ENCODE data around the gene RMI1. TPM values are rescaled to one million over a fixed set of nuclear protein-coding genes. Genes with fewer than 3 reads are reported as not detected.

The RMI1 gene
- total and polyA plus RNA-seq, 10 of the 15 experiments (the other 5 are each of a cell fraction or from before 2014, with no cell fraction given) = 3.6 to 34.1 (median 16.1) TPM

DNA sequence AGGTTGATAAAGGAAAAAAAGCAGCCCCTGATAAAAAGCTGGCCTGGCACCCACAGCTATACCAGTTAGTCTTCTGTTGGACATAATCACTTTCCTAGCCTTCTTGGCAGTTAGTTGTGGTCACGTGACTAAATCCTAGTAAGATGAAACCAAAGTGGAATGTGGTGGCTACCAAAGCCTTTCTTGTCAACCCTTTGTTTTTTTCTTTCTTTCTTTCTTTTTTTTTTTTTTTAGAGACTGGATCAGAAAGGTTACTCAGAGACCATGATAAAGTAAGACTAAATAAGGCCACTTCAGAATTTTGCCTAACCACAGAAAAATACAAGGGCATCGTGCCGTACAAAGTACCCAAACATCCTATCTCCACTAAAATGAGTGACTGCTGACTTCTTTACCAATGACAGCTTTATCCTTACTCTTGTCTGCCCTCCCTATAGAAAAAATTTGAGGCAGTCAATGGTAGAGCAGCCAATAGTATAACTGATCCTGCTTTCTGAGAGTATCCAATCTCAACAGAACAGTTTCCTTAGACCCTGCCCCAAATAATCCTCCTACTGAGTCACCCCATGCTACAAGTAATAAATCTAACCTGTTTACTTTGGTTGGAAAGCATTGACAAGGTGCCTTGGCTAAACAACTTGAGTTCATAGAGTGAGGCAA lies 45.2 kb upstream of the RMI1 start:
- H3K79me2 ChIP-seq (ENCODE audit: control insufficient read depth, insufficient read depth, low read length) = no peaks in the 10 kb centered on the region
- FAIRE-seq (no peak), DNase-seq (ENCODE audit: low read depth, low spot score) (no peak), ATAC-seq (no peak)
- H3K9me3 ChIP-seq (replicated peaks; ENCODE audit: control insufficient read depth, insufficient read depth, low read length) = no peaks in the 10 kb centered on the region
- ChIA-PET SMC1A (ENCODE audit: uncharacterized antibody, unreplicated experiment) (interaction anchor here (0.7 to 1.3 kb wide), 4 partner anchors 14 to 326 kb away, joined by 3 to 4 read pairs (median 4); partner anchors contain the start of gene KIF27), POLR2A (interaction anchor here (0.6 kb wide), 1 partner anchor 59 kb away, joined by 3 read pairs; no protein-coding TSS in a partner anchor), CTCF (interaction anchor here (0.6 to 4.0 kb wide), 5 partner anchors 10 to 378 kb away, joined by 3 to 40 read pairs (median 5); no protein-coding TSS in a partner anchor), RAD21 (ENCODE audit: unreplicated experiment) (interaction anchor here (0.6 to 1.1 kb wide), 5 partner anchors 326 to 464 kb away, joined by 3 to 5 read pairs (median 3); no protein-coding TSS in a partner anchor)
- no peak overlapping the region for H3K27ac ChIP-seq (ENCODE audit: control insufficient read depth, insufficient read depth)
- BruUV-seq (replicated peaks) = no TSS peak
- 61% methylated on average over 3 of the region's 3 CpGs for WGBS (ENCODE audit: insufficient coverage, insufficient replicate concordance, low lambda C conversion rate, missing lambda C conversion rate)
- in situ Hi-C loops (cut with MboI) = loop anchor here (5.0 kb wide), 3 partner anchors 237 to 382 kb away; no protein-coding TSS in a partner anchor
- H3K4me3 ChIP-seq = no peak overlapping the region
- H3K4me1 ChIP-seq (ENCODE audit: control insufficient read depth, insufficient read depth, low read length) = no peaks in the 10 kb centered on the region
- no peaks in the 10 kb centered on the region for H4K20me1 ChIP-seq (ENCODE audit: control insufficient read depth, insufficient read depth)
- H3K36me3 ChIP-seq (ENCODE audit: control insufficient read depth in 2 of 2, insufficient read depth in 2 of 2, low read length in 1 of 2) = peaks cover 0 to 3% of the 10 kb centered on the region in 2 experiments; a peak in 2 of 4 replicates
- intact Hi-C loops (cut with micrococcal nuclease; ENCODE audit: unreplicated experiment) = no loop called here
- no peak overlapping the region for H3K9ac ChIP-seq (ENCODE audit: control insufficient read depth, insufficient read depth, low read length)
- H2AFZ ChIP-seq (ENCODE audit: control insufficient read depth, low read depth, low read length) = no peak overlapping the region
- TF ChIP-seq, protein P1, sequence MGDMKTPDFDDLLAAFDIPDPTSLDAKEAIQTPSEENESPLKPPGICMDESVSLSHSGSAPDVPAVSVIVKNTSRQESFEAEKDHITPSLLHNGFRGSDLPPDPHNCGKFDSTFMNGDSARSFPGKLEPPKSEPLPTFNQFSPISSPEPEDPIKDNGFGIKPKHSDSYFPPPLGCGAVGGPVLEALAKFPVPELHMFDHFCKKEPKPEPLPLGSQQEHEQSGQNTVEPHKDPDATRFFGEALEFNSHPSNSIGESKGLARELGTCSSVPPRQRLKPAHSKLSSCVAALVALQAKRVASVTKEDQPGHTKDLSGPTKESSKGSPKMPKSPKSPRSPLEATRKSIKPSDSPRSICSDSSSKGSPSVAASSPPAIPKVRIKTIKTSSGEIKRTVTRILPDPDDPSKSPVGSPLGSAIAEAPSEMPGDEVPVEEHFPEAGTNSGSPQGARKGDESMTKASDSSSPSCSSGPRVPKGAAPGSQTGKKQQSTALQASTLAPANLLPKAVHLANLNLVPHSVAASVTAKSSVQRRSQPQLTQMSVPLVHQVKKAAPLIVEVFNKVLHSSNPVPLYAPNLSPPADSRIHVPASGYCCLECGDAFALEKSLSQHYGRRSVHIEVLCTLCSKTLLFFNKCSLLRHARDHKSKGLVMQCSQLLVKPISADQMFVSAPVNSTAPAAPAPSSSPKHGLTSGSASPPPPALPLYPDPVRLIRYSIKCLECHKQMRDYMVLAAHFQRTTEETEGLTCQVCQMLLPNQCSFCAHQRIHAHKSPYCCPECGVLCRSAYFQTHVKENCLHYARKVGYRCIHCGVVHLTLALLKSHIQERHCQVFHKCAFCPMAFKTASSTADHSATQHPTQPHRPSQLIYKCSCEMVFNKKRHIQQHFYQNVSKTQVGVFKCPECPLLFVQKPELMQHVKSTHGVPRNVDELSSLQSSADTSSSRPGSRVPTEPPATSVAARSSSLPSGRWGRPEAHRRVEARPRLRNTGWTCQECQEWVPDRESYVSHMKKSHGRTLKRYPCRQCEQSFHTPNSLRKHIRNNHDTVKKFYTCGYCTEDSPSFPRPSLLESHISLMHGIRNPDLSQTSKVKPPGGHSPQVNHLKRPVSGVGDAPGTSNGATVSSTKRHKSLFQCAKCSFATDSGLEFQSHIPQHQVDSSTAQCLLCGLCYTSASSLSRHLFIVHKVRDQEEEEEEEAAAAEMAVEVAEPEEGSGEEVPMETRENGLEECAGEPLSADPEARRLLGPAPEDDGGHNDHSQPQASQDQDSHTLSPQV (IDR thresholded peaks at IDR 0.05) = no peak
- H3K27me3 ChIP-seq (replicated peaks in 1 of 2; ENCODE audit: control insufficient read depth in 2 of 2, insufficient read depth in 2 of 2, low read length in 1 of 2) = no peaks in the 10 kb centered on the region
- no peak overlapping the region for H3K4me2 ChIP-seq (ENCODE audit: control insufficient read depth, insufficient read depth)
